GM12878 (cell line): Measurements from ENCODE around the gene STARD5. TPM values are rescaled to one million over a fixed set of nuclear protein-coding genes. Genes with fewer than 3 reads are reported as not detected.

Source experiments
- ATAC-seq: fragments of 200-7000 bp; cut with Tn5 transposase; 3 replicates; pipeline ENCODE4 v1.9.1; 2020; ENCODE audit warnings: mild to moderate bottlenecking, moderate library complexity
- BruUV-seq: library from RNA; stranded (reverse); fragments of 400-500 nt; replicated peaks from 2 replicates; lab custom pipeline; 2021; lab: Mats Ljungman, UMichigan
- CTCF ChIA-PET: fragments of 300-600 bp; sonication (Branson Sonifier 250); formaldehyde crosslinking; extraction: SDS; loops from one replicate; lab custom pipeline; 2021; ENCODE audit warnings: inconsistent platforms; lab: Yijun Ruan, JAX
- POLR2A ChIA-PET: fragments of 350-600 bp; formaldehyde crosslinking; extraction: SDS; loops from one replicate; lab custom pipeline; 2021; ENCODE audit warnings: inconsistent platforms; lab: Charles Lee
- RAD21 ChIA-PET: fragments of 300-600 bp; sonication (Branson Sonifier 250); formaldehyde crosslinking; loops from one replicate; lab custom pipeline; 2023; ENCODE audit warnings: antibody characterized with exemption; ENCODE audit not compliant: unreplicated experiment; lab: Charles Lee
- SMC1A ChIA-PET: fragments of 300-600 bp; sonication (Branson Sonifier 250); formaldehyde crosslinking; loops from one replicate; lab custom pipeline; 2023; ENCODE audit not compliant: unreplicated experiment, uncharacterized antibody; lab: Charles Lee
- DNase-seq: peaks from one replicate; pipeline ENCODE4 v3.0.0-alpha.2; 2011; ENCODE audit warnings: low read depth, low spot score
- FAIRE-seq: peaks from 3 replicates; lab custom pipeline; 2011; peaks lifted over from hg19 to GRCh38; lab: Jason Lieb, UNC
- H2AFZ ChIP-seq: 2 replicates; pipeline ENCODE4 v1.6.0; 2011; ENCODE audit warnings: low read depth, low read length, control low read depth; ENCODE audit not compliant: control insufficient read depth
- H3K27ac ChIP-seq: 2 replicates; pipeline ENCODE4 v1.5.1; 2011; ENCODE audit warnings: control low read depth; ENCODE audit not compliant: control insufficient read depth, insufficient read depth
- H3K27me3 ChIP-seq, 2 experiments: replicated peaks in 1 of 2; 2 replicates each; pipeline versions ENCODE4 v1.6.0 to v1.6.1; 2011; ENCODE audit warnings: low read length in 1 of 2; ENCODE audit not compliant: control insufficient read depth in 2 of 2, insufficient read depth in 2 of 2
- H3K36me3 ChIP-seq, 2 experiments: 2 replicates each; pipeline ENCODE4 v1.5.1; 2011; ENCODE audit warnings: low read length in 1 of 2; ENCODE audit not compliant: control insufficient read depth in 2 of 2, insufficient read depth in 2 of 2
- H3K4me1 ChIP-seq: 2 replicates; pipeline ENCODE4 v1.6.1; 2011; ENCODE audit warnings: mild to moderate bottlenecking, low read length, moderate library complexity, mixed read lengths; ENCODE audit not compliant: control insufficient read depth, insufficient read depth
- H3K4me2 ChIP-seq: 2 replicates; pipeline ENCODE4 v1.6.0; 2011; ENCODE audit warnings: control low read depth; ENCODE audit not compliant: control insufficient read depth, insufficient read depth
- H3K4me3 ChIP-seq: fragments of 200-600 bp; sonication (generic); 2 replicates; pipeline ENCODE4 v1.5.1; 2016
- H3K79me2 ChIP-seq: 2 replicates; pipeline ENCODE4 v1.6.0; 2011; ENCODE audit warnings: low read length; ENCODE audit not compliant: control insufficient read depth, insufficient read depth
- H3K9ac ChIP-seq: 2 replicates; pipeline ENCODE4 v1.8.0; 2011; ENCODE audit warnings: low read length, control low read depth, mixed read lengths; ENCODE audit not compliant: control insufficient read depth, insufficient read depth
- H3K9me3 ChIP-seq: replicated peaks from 3 replicates; pipeline ENCODE4 v1.5.1; 2011; ENCODE audit warnings: mild to moderate bottlenecking, low read length; ENCODE audit not compliant: control insufficient read depth, insufficient read depth
- H4K20me1 ChIP-seq: 2 replicates; pipeline ENCODE4 v1.6.0; 2011; ENCODE audit not compliant: control insufficient read depth, insufficient read depth
- BMI1 ChIP-seq: fragments of 450-650 bp; IDR thresholded peaks from 2 replicates; pipeline ENCODE4 v1.6.1; 2016; ENCODE audit warnings: mild to moderate bottlenecking, moderate library complexity, borderline replicate concordance
- CREM ChIP-seq: IDR thresholded peaks from 2 replicates; pipeline ENCODE4 v1.6.1; 2014; ENCODE audit warnings: antibody characterized with exemption, low read depth
- HSF1 ChIP-seq: fragments of 150-350 bp; IDR thresholded peaks from 2 replicates; pipeline ENCODE4 v1.6.1; 2014; ENCODE audit warnings: mild to moderate bottlenecking, low read depth, low read length
- MEF2B ChIP-seq: fragments of 450-650 bp; IDR thresholded peaks from 2 replicates; pipeline ENCODE4 v1.6.1; 2018; ENCODE audit warnings: mild to moderate bottlenecking, moderate library complexity; ENCODE audit not compliant: partially characterized antibody, poor library complexity, severe bottlenecking
- MYB ChIP-seq: fragments of 150-350 bp; IDR thresholded peaks from 2 replicates; pipeline ENCODE4 v1.6.1; 2014; ENCODE audit warnings: mild to moderate bottlenecking, low read depth, low read length, borderline replicate concordance
- RFX5 ChIP-seq: IDR thresholded peaks from 2 replicates; pipeline ENCODE4 v1.6.1; 2011; ENCODE audit warnings: low read depth, low read length, improper control_type of control experiment
- SREBF1 ChIP-seq: IDR thresholded peaks from 2 replicates; pipeline ENCODE4 v1.6.1; 2012; ENCODE audit warnings: mild to moderate bottlenecking, low read length
- TAF1 ChIP-seq: IDR thresholded peaks from 2 replicates; pipeline ENCODE4 v1.6.1; 2011; ENCODE audit warnings: mild to moderate bottlenecking, low read depth, low read length, borderline replicate concordance
- YBX1 ChIP-seq: fragments of 450-650 bp; IDR thresholded peaks from 2 replicates; pipeline ENCODE4 v1.6.1; 2016; ENCODE audit warnings: antibody characterized with exemption
- WGBS: methylation state at CpG from one replicate; pipeline ENCODE4 v1.1.6; 2016; ENCODE audit warnings: low lambda C conversion rate; ENCODE audit not compliant: insufficient replicate concordance, insufficient coverage; ENCODE audit errors: missing lambda C conversion rate; 5-methylcytosine and 5-hydroxymethylcytosine counted together
- in situ Hi-C: fragments of 300-500 bp; cut with MboI; formaldehyde crosslinking; loops from 9 replicates; pipeline ENCODE4 v1.14.3; 2018; ENCODE audit warnings: mixed read lengths
- intact Hi-C: fragments of 100-400 bp; cut with micrococcal nuclease; formaldehyde crosslinking; loops from one replicate; pipeline ENCODE4 v1.14.2; 2022; ENCODE audit not compliant: unreplicated experiment
- polyA plus RNA-seq, 11 experiments: library from polyadenylated mRNA; depleted of rRNA in 4 of 11; unstranded in 6 of 11; stranded (reverse) in 5 of 11; fragments of >200 nt; fragmentation: Nextera tagmentation in 4 of 11; fragmentation: Illumina TruSeq in 1 of 11; extraction: Ambion mirVana in 4 of 11; extraction: Trizol in 1 of 11; gene quantifications; 1 replicate in 1 of 11; 2 replicates in 10 of 11; pipeline versions ENCODE4 v1.2.1 to v1.2.3, GENCODE V29; 2011 to 2016; ENCODE audit warnings: inconsistent platforms in 2 of 11, missing spikeins in 2 of 11, low read depth in 1 of 11
- total RNA-seq, 4 experiments: library from RNA; depleted of rRNA in 3 of 4; stranded (reverse); fragments of >200 nt in 3 of 4; fragmentation: Illumina TruSeq in 1 of 4; extraction: Trizol in 1 of 4; gene quantifications; 2 replicates each; pipeline versions ENCODE4 v1.2.1 to v1.2.3, GENCODE V29; 2013 to 2021
- TF ChIP-seq, protein P1 (sequence below): fragments of 450-650 bp; IDR thresholded peaks from 2 replicates; pipeline ENCODE4 v1.6.1; 2016; ENCODE audit warnings: mild to moderate bottlenecking
- TF ChIP-seq, protein P2 (sequence below): fragments of 450-650 bp; IDR thresholded peaks from 2 replicates; pipeline ENCODE4 v1.6.1; 2018; ENCODE audit warnings: mild to moderate bottlenecking, low read depth, moderate library complexity; ENCODE audit not compliant: partially characterized antibody
- TF ChIP-seq, protein P3 (sequence below): IDR thresholded peaks from 2 replicates; pipeline ENCODE4 v1.6.1; 2012; ENCODE audit warnings: low read length, inconsistent platforms

Gene STARD5
- total and polyA plus RNA-seq, 10 of the 15 experiments (the other 5 are each of a cell fraction or from before 2014, with no cell fraction given), result 2.3 to 9.4 (median 4.7) TPM

DNA sequence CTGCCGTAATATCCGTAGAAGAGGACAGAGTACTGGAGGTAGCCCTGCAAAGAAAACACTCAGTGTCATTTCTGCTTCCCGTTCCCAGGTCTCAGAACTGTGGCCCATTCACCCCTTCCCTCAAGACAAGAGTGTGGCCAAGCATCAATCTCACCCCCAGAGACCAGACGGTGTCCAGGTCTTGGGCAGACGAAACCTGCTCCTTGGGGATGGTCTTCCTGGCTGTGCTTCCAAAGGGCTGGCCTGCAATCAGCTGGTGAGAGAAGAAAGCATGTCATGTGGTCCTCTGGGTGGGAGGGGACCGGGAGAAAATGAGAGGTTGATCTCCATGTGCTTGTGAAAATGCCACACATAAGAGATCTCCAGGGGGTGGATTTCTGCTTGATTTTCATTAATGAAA lies 34.3 kb upstream of the STARD5 start:
- ATAC-seq, result no peak
- Histone ChIP-seq H3K4me3 (no peak overlapping the region), H3K27ac (no peak overlapping the region), H3K79me2 (no peaks in the 10 kb centered on the region), H3K27me3 (no peaks in the 10 kb centered on the region; a peak in 1 of 4 replicates), H3K9ac (no peak overlapping the region), H3K9me3 (no peaks in the 10 kb centered on the region), H3K36me3 (no peaks in the 10 kb centered on the region), H2AFZ (no peak overlapping the region), H3K4me1 (no peaks in the 10 kb centered on the region), H4K20me1 (no peaks in the 10 kb centered on the region), H3K4me2 (no peak overlapping the region)
- in situ Hi-C loops, result no loop called here
- no peak for DNase-seq
- intact Hi-C loops, result no loop called here
- ChIA-PET CTCF (interaction anchor here (3.7 kb wide), 1 partner anchor 92 kb away, joined by 15 read pairs; no protein-coding TSS in a partner anchor), SMC1A (no interaction called here), POLR2A (no interaction called here), RAD21 (no interaction called here)
- BruUV-seq, result no TSS peak
- no peak for FAIRE-seq
- WGBS, result 54% methylated on average over 6 of the region's 6 CpGs
- TF ChIP-seq BMI1, result no peak
- no peak for TF ChIP-seq MYB
- TF ChIP-seq SREBF1, result no peak
- TF ChIP-seq CREM, result no peak
- TF ChIP-seq, protein P1, sequence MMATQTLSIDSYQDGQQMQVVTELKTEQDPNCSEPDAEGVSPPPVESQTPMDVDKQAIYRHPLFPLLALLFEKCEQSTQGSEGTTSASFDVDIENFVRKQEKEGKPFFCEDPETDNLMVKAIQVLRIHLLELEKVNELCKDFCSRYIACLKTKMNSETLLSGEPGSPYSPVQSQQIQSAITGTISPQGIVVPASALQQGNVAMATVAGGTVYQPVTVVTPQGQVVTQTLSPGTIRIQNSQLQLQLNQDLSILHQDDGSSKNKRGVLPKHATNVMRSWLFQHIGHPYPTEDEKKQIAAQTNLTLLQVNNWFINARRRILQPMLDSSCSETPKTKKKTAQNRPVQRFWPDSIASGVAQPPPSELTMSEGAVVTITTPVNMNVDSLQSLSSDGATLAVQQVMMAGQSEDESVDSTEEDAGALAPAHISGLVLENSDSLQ, result no peak
- no peak for TF ChIP-seq RFX5
- no peak for TF ChIP-seq TAF1
- TF ChIP-seq, protein P2, sequence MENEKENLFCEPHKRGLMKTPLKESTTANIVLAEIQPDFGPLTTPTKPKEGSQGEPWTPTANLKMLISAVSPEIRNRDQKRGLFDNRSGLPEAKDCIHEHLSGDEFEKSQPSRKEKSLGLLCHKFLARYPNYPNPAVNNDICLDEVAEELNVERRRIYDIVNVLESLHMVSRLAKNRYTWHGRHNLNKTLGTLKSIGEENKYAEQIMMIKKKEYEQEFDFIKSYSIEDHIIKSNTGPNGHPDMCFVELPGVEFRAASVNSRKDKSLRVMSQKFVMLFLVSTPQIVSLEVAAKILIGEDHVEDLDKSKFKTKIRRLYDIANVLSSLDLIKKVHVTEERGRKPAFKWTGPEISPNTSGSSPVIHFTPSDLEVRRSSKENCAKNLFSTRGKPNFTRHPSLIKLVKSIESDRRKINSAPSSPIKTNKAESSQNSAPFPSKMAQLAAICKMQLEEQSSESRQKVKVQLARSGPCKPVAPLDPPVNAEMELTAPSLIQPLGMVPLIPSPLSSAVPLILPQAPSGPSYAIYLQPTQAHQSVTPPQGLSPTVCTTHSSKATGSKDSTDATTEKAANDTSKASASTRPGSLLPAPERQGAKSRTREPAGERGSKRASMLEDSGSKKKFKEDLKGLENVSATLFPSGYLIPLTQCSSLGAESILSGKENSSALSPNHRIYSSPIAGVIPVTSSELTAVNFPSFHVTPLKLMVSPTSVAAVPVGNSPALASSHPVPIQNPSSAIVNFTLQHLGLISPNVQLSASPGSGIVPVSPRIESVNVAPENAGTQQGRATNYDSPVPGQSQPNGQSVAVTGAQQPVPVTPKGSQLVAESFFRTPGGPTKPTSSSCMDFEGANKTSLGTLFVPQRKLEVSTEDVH, result no peak
- TF ChIP-seq YBX1, result no peak
- no peak for TF ChIP-seq HSF1
- TF ChIP-seq, protein P3, sequence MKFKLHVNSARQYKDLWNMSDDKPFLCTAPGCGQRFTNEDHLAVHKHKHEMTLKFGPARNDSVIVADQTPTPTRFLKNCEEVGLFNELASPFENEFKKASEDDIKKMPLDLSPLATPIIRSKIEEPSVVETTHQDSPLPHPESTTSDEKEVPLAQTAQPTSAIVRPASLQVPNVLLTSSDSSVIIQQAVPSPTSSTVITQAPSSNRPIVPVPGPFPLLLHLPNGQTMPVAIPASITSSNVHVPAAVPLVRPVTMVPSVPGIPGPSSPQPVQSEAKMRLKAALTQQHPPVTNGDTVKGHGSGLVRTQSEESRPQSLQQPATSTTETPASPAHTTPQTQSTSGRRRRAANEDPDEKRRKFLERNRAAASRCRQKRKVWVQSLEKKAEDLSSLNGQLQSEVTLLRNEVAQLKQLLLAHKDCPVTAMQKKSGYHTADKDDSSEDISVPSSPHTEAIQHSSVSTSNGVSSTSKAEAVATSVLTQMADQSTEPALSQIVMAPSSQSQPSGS, result no peak
- TF ChIP-seq MEF2B, result no peak
- TF ChIP-seq, all 136 proteins: peak for 0
